GOT3 (cell line): ENCODE data around the gene COL5A3.
A peak's percentile ranks its signal among the peaks of the same experiment; 100 is the strongest.
"Not testable (repeated sequence)": the region's sequence is repeated elsewhere in the genome, so short reads cannot be mapped to it uniquely, and the experiment has no call there.

Experiments
- DNase-seq: peaks from one replicate; lab custom pipeline; 2025; ENCODE audit warnings: mixed read lengths; lab: John Stamatoyannopoulos, UW

COL5A3 gene

GRCh38 chr19:9971166-9971897 lies 39.0 kb downstream of the COL5A3 start:
- no peak for DNase-seq

- DNase-seq = no peak
Measured at GRCh38 chr19:9970481-9970880, 39.8 kb downstream of the COL5A3 start.

GRCh38 chr19:9969688-9969975 lies 40.7 kb downstream of the COL5A3 start:
- no peak for DNase-seq

GRCh38 chr19:9968820-9969687 lies 41.2 kb downstream of the COL5A3 start:
- DNase-seq = no peak

GRCh38 chr19:9967326-9967725 lies 43.0 kb downstream of the COL5A3 start:
- DNase-seq = no peak

GRCh38 chr19:9966448-9966847 lies 43.9 kb downstream of the COL5A3 start:
- DNase-seq = no peak

GRCh38 chr19:9966024-9966423 lies 44.3 kb downstream of the COL5A3 start:
- no peak for DNase-seq

- DNase-seq = no peak
Measured at GRCh38 chr19:9962623-9963290, 47.5 kb downstream of the COL5A3 start.

- DNase-seq = no peak
Measured at GRCh38 chr19:9961103-9961502, 49.2 kb downstream of the COL5A3 start.

- peak; percentile 29 for DNase-seq
Measured at GRCh38 chr19:9958379-9958821, 51.9 kb downstream of the COL5A3 start.

- no peak for DNase-seq
Measured at GRCh38 chr19:9956956-9957355, 53.3 kb downstream of the COL5A3 start.

- no peak for DNase-seq
Measured at GRCh38 chr19:9953802-9954542, 56.3 kb downstream of the COL5A3 start.

- DNase-seq = no peak
Measured at GRCh38 chr19:9952276-9952675, 58.0 kb downstream of the COL5A3 start.

GRCh38 chr19:9947441-9947840 lies 62.9 kb downstream of the COL5A3 start:
- no peak for DNase-seq

- DNase-seq = not testable (repeated sequence)
Measured at GRCh38 chr19:9946528-9947125, 63.7 kb downstream of the COL5A3 start.

GRCh38 chr19:9945319-9945966 lies 64.9 kb downstream of the COL5A3 start:
- peak; percentile 81 for DNase-seq

- no peak for DNase-seq
Measured at GRCh38 chr19:9943744-9944143, 66.6 kb downstream of the COL5A3 start.

GRCh38 chr19:9941671-9942070 lies 68.6 kb downstream of the COL5A3 start:
- DNase-seq = no peak

- no peak for DNase-seq
Measured at GRCh38 chr19:9941231-9941630, 69.1 kb downstream of the COL5A3 start.

- no peak for DNase-seq
Measured at GRCh38 chr19:9940778-9941177, 69.5 kb downstream of the COL5A3 start.

GRCh38 chr19:9939301-9939913 lies 70.9 kb downstream of the COL5A3 start:
- no peak for DNase-seq
